CD4-positive, alpha-beta T cell (primary cell): Measurements from ENCODE around the gene TAS2R41. TPM values are rescaled to one million over a fixed set of nuclear protein-coding genes. Genes with fewer than 3 reads are reported as not detected.
"Not testable (repeated sequence)": the region's sequence is repeated elsewhere in the genome, so short reads cannot be mapped to it uniquely, and the experiment has no call there.

ENCODE experiments used
- ATAC-seq: fragments of 200-7000 bp; cut with Tn5 transposase; one replicate; pipeline ENCODE4 v1.10.0; 2022; ENCODE audit warnings: mild to moderate bottlenecking; ENCODE audit not compliant: poor library complexity
- CTCF ChIA-PET: fragments of 350-600 bp; sonication (Branson Sonifier 250); formaldehyde crosslinking; loops from one replicate; lab custom pipeline; 2021; ENCODE audit warnings: antibody characterized with exemption, inconsistent platforms; lab: Charles Lee
- POLR2A ChIA-PET: fragments of 350-600 bp; sonication (Branson Sonifier 250); formaldehyde crosslinking; loops from one replicate; lab custom pipeline; 2021; ENCODE audit warnings: antibody characterized with exemption, inconsistent platforms; lab: Charles Lee
- DNase-seq, 14 experiments: peaks; one replicate each; pipeline ENCODE4 v3.0.0-alpha.2; 2013 to 2020; ENCODE audit warnings: mixed read lengths in 2 of 14
- H3K27ac ChIP-seq, 2 donors: one replicate each; pipeline versions ENCODE4 v1.5.1 to v1.7.0; 2013; ENCODE audit warnings: low read length in 2 of 2, low read depth in 1 of 2, mild to moderate bottlenecking in 1 of 2
- H3K27me3 ChIP-seq, 2 experiments: 1 replicate in 1 of 2; 2 replicates in 1 of 2; pipeline versions ENCODE4 v1.6.1 to v1.7.0; 2013; ENCODE audit warnings: low read length in 2 of 2, control low read depth in 1 of 2, mild to moderate bottlenecking in 1 of 2, moderate library complexity in 1 of 2; ENCODE audit not compliant: insufficient read depth in 2 of 2, control insufficient read depth in 1 of 2
- H3K36me3 ChIP-seq: one replicate; pipeline ENCODE4 v1.6.1; 2013; ENCODE audit warnings: low read length, control low read depth; ENCODE audit not compliant: insufficient read depth
- H3K4me1 ChIP-seq: one replicate; pipeline ENCODE4 v1.6.1; 2013; ENCODE audit warnings: low read length, control low read depth; ENCODE audit not compliant: insufficient read depth
- H3K4me3 ChIP-seq: one replicate; pipeline ENCODE4 v1.5.1; 2013; ENCODE audit warnings: mild to moderate bottlenecking, low read length, moderate library complexity
- H3K9me3 ChIP-seq, 2 experiments: 1 replicate in 1 of 2; 2 replicates in 1 of 2; pipeline versions ENCODE4 v1.6.1 to v1.7.0; 2013; ENCODE audit warnings: low read length in 2 of 2, mild to moderate bottlenecking in 2 of 2, control low read depth in 1 of 2, moderate library complexity in 1 of 2; ENCODE audit not compliant: control insufficient read depth in 1 of 2, insufficient read depth in 1 of 2
- H3K27ac Mint-ChIP-seq: one replicate; pipeline ENCODE4 v1.8.0; 2020; ENCODE audit warnings: mixed read lengths
- H3K27me3 Mint-ChIP-seq: one replicate; pipeline ENCODE4 v1.8.0; 2021; ENCODE audit warnings: mixed read lengths
- H3K36me3 Mint-ChIP-seq: one replicate; pipeline ENCODE4 v1.8.0; 2021; ENCODE audit warnings: low read depth, mixed read lengths
- H3K4me1 Mint-ChIP-seq: one replicate; pipeline ENCODE4 v1.8.0; 2021; ENCODE audit warnings: low read depth, mixed read lengths
- H3K4me3 Mint-ChIP-seq: one replicate; pipeline ENCODE4 v1.8.0; 2020; ENCODE audit warnings: mild to moderate bottlenecking, mixed read lengths
- H3K9me3 Mint-ChIP-seq: one replicate; pipeline ENCODE4 v1.8.0; 2020; ENCODE audit warnings: mixed read lengths
- CTCF ChIP-seq: fragments of 200-600 bp; IDR thresholded peaks from one replicate; pipeline ENCODE4 v1.8.0; 2022; ENCODE audit warnings: antibody characterized with exemption, mild to moderate bottlenecking
- intact Hi-C, 2 experiments: fragments of 100-400 bp; cut with DNase I in 1 of 2; cut with micrococcal nuclease in 1 of 2; formaldehyde crosslinking; loops; one replicate each; pipeline versions ENCODE4 v1.15.1 to v1.9.0; 2023 to 2025; cut with DNase I, micrococcal nuclease
- total RNA-seq, 174 experiments: library from RNA in 2 of 174; stranded (reverse) in 2 of 174; gene quantifications; one replicate each; pipeline ENCODE4 v1.2.3 and lab custom pipeline; 2021 to 2026

The TAS2R41 gene
- total RNA-seq, 2 experiments from 2014 or later: 0.69 to 0.73 TPM

GRCh38 chr7:143463556-143463955, 14.1 kb upstream of the TAS2R41 start:
- Mint-ChIP-seq H3K9me3 (no peaks in the 10 kb centered on the region), H3K27ac (no peak overlapping the region), H3K36me3 (peaks cover 64% of the 10 kb centered on the region), H3K27me3 (no peaks in the 10 kb centered on the region), H3K4me1 (peaks cover 10% of the 10 kb centered on the region), H3K4me3 (no peak overlapping the region)
- ATAC-seq (no peak), DNase-seq (no peak)
- no peaks in the 10 kb centered on the region for H3K27me3 ChIP-seq
- POLR2A ChIA-PET: no interaction called here
- CTCF ChIA-PET: no interaction called here
- no peaks in the 10 kb centered on the region for H3K4me1 ChIP-seq
- H3K9me3 ChIP-seq: peaks cover 0 to 3% of the 10 kb centered on the region in 2 experiments
- no peak overlapping the region for H3K4me3 ChIP-seq
- intact Hi-C loops: no loop called here
- no peak for TF ChIP-seq CTCF
- no peaks in the 10 kb centered on the region for H3K36me3 ChIP-seq
- no peak overlapping the region for H3K27ac ChIP-seq

- intact Hi-C loops: no loop called here
- peaks cover 62% of the 10 kb centered on the region for H3K36me3 Mint-ChIP-seq
- ChIA-PET POLR2A (no interaction called here), CTCF (no interaction called here)
- H3K9me3 ChIP-seq: peaks cover 0 to 3% of the 10 kb centered on the region in 2 experiments
- no peaks in the 10 kb centered on the region for H3K9me3 Mint-ChIP-seq
- no peak for ATAC-seq
- H3K27ac Mint-ChIP-seq: no peak overlapping the region
- no peaks in the 10 kb centered on the region for H3K27me3 ChIP-seq
- no peak for TF ChIP-seq CTCF
- H3K4me3 ChIP-seq: no peak overlapping the region
- H3K4me3 Mint-ChIP-seq: no peak overlapping the region
- DNase-seq: no peak
- no peaks in the 10 kb centered on the region for H3K4me1 ChIP-seq
- no peak overlapping the region for H3K27ac ChIP-seq
- no peaks in the 10 kb centered on the region for H3K36me3 ChIP-seq
- H3K4me1 Mint-ChIP-seq: peaks cover 10% of the 10 kb centered on the region
- no peaks in the 10 kb centered on the region for H3K27me3 Mint-ChIP-seq
These were observed 13.7 kb upstream of the TAS2R41 start for GRCh38 chr7:143463957-143464356.

- intact Hi-C loops: no loop called here
- ChIA-PET CTCF (no interaction called here), POLR2A (no interaction called here)
- H3K9me3 ChIP-seq: peaks cover 7 to 9% of the 10 kb centered on the region in 2 experiments
- DNase-seq (no peak), ATAC-seq (no peak)
- H3K4me1 ChIP-seq: no peaks in the 10 kb centered on the region
- no peaks in the 10 kb centered on the region for H3K27me3 ChIP-seq
- Mint-ChIP-seq H3K9me3 (no peaks in the 10 kb centered on the region), H3K4me1 (peaks cover 10% of the 10 kb centered on the region), H3K27ac (no peak overlapping the region), H3K36me3 (peaks cover 55% of the 10 kb centered on the region), H3K27me3 (no peaks in the 10 kb centered on the region), H3K4me3 (no peak overlapping the region)
- TF ChIP-seq CTCF: no peak
- H3K27ac ChIP-seq: no peak overlapping the region
- H3K36me3 ChIP-seq: no peaks in the 10 kb centered on the region
- no peak overlapping the region for H3K4me3 ChIP-seq
These were observed 9.9 kb upstream of the TAS2R41 start for GRCh38 chr7:143467724-143468123.

GRCh38 chr7:143472071-143472689, 5.5 kb upstream of the TAS2R41 start:
- DNase-seq, H3K4me1 ChIP-seq, H3K4me1 Mint-ChIP-seq, H3K4me3 ChIP-seq, ATAC-seq, H3K9me3 ChIP-seq, H3K27ac Mint-ChIP-seq, H3K9me3 Mint-ChIP-seq, H3K27ac ChIP-seq, H3K4me3 Mint-ChIP-seq, H3K36me3 ChIP-seq, POLR2A ChIA-PET, H3K27me3 Mint-ChIP-seq, H3K27me3 ChIP-seq, intact Hi-C loops: not testable (repeated sequence)
- CTCF ChIA-PET: interaction anchor here (0.8 kb wide), 1 partner anchor 20 kb away, joined by 3 read pairs; no protein-coding TSS in a partner anchor
- peaks cover 30% of the 10 kb centered on the region for H3K36me3 Mint-ChIP-seq
